HepG2 (cell line): Measurements from ENCODE around the gene PEX11G. TPM values are rescaled to one million over a fixed set of nuclear protein-coding genes. Genes with fewer than 3 reads are reported as not detected.

ENCODE experiments used
- ATAC-seq: fragments of 200-7000 bp; cut with Tn5 transposase; 3 replicates; pipeline ENCODE4 v1.9.1; 2020; ENCODE audit warnings: mild to moderate bottlenecking, moderate library complexity
- BruUV-seq: library from RNA; stranded (reverse); fragments of 400-500 nt; replicated peaks from 2 replicates; lab custom pipeline; 2021; lab: Mats Ljungman, UMichigan
- CTCF ChIA-PET: fragments of 300-600 bp; formaldehyde crosslinking; extraction: SDS; loops from one replicate; lab custom pipeline; 2021; ENCODE audit warnings: low total read pairs, inconsistent platforms, low intra/inter-chr PET ratio; lab: Yijun Ruan, JAX
- POLR2A ChIA-PET: fragments of 350-600 bp; sonication (Branson Sonifier 250); formaldehyde crosslinking; loops from one replicate; lab custom pipeline; 2020; ENCODE audit warnings: antibody characterized with exemption, inconsistent platforms; lab: Yijun Ruan, JAX
- DNase-seq: peaks from one replicate; pipeline ENCODE4 v3.0.0-alpha.2; 2015; ENCODE audit warnings: low spot score
- FAIRE-seq: peaks from 3 replicates; lab custom pipeline; 2011; peaks lifted over from hg19 to GRCh38; lab: Jason Lieb, UNC
- H2AFZ ChIP-seq: one replicate; pipeline ENCODE4 v1.6.1; 2011; ENCODE audit warnings: low read length, inconsistent platforms
- H3K27ac ChIP-seq: fragments of 300-600 bp; 3 replicates; pipeline ENCODE4 v1.8.0; 2011; ENCODE audit warnings: mixed run types, mild to moderate bottlenecking, mixed read lengths, low read length, inconsistent platforms; ENCODE audit not compliant: insufficient read depth; ENCODE audit errors: extremely low read length
- H3K27me3 ChIP-seq, 2 experiments: fragments of 200-600 bp in 1 of 2; 2 replicates in 1 of 2; 3 replicates in 1 of 2; pipeline versions ENCODE4 v1.6.0 to v1.8.0; 2011; ENCODE audit warnings: low read length in 2 of 2, mild to moderate bottlenecking in 2 of 2, moderate library complexity in 2 of 2, inconsistent platforms in 1 of 2; ENCODE audit not compliant: insufficient read depth in 2 of 2, control insufficient read depth in 1 of 2
- H3K36me3 ChIP-seq, 2 experiments: fragments of 200-600 bp in 1 of 2; replicated peaks in 1 of 2; 2 replicates in 1 of 2; 3 replicates in 1 of 2; pipeline versions ENCODE4 v1.5.1 to v1.8.0; 2011; ENCODE audit warnings: low read length in 2 of 2, inconsistent platforms in 1 of 2; ENCODE audit not compliant: insufficient read depth in 2 of 2, control insufficient read depth in 1 of 2
- H3K4me1 ChIP-seq: 2 replicates; pipeline ENCODE4 v1.5.1; 2012; ENCODE audit warnings: low read length, inconsistent platforms; ENCODE audit not compliant: insufficient read depth
- H3K4me2 ChIP-seq: 2 replicates; pipeline ENCODE4 v1.6.0; 2011; ENCODE audit warnings: low read depth, low read length, inconsistent platforms
- H3K4me3 ChIP-seq, 3 experiments: fragments of 200-600 bp in 1 of 3; sonication (generic), shearing (Covaris generic) in 1 of 3; replicated peaks in 1 of 3; 2 replicates each; pipeline ENCODE4 v1.5.1; 2011 to 2016; ENCODE audit warnings: low read length in 3 of 3, inconsistent platforms in 2 of 3, low read depth in 2 of 3, mild to moderate bottlenecking in 2 of 3, control low read depth in 1 of 3, mixed read lengths in 1 of 3; ENCODE audit not compliant: insufficient read depth in 1 of 3
- H3K79me2 ChIP-seq: one replicate; pipeline ENCODE4 v1.6.1; 2011; ENCODE audit warnings: low read length, inconsistent platforms; ENCODE audit not compliant: insufficient read depth
- H3K9ac ChIP-seq: 2 replicates; pipeline ENCODE4 v1.6.0; 2011; ENCODE audit warnings: mild to moderate bottlenecking, low read depth, low read length, inconsistent platforms; ENCODE audit not compliant: insufficient read depth
- H3K9me3 ChIP-seq: 2 replicates; pipeline ENCODE4 v1.5.1; 2012; ENCODE audit warnings: mild to moderate bottlenecking, low read length
- H4K20me1 ChIP-seq: 2 replicates; pipeline ENCODE4 v1.6.0; 2011; ENCODE audit warnings: inconsistent platforms, mild to moderate bottlenecking, low read length, moderate library complexity; ENCODE audit not compliant: insufficient read depth
- CCAR2 ChIP-seq: fragments of 200-400 bp; formaldehyde crosslinking; optimal IDR thresholded peaks from 2 replicates; pipeline ENCODE3; 2018; ENCODE audit warnings: low read depth, mild to moderate bottlenecking, low read length, moderate library complexity
- CCDC6 ChIP-seq: sonication (generic); formaldehyde crosslinking; IDR thresholded peaks from 2 replicates; pipeline ENCODE4 v1.8.1; 2022; ENCODE audit warnings: mild to moderate bottlenecking, missing genetic modification reagents, moderate library complexity
- ELF1 ChIP-seq: sonication (generic); formaldehyde crosslinking; IDR thresholded peaks from 2 replicates; pipeline ENCODE4 v1.4.0; 2020; ENCODE audit warnings: missing genetic modification reagents
- FIP1L1 ChIP-seq: fragments of 200-400 bp; formaldehyde crosslinking; IDR thresholded peaks from 2 replicates; pipeline ENCODE4 v1.6.1; 2018; ENCODE audit warnings: low read depth, mild to moderate bottlenecking, low read length, moderate library complexity, borderline replicate concordance; ENCODE audit not compliant: insufficient read depth
- FOXK2 ChIP-seq: fragments of 450-650 bp; IDR thresholded peaks from 2 replicates; pipeline ENCODE4 v1.6.1; 2016
- JDP2 ChIP-seq: sonication (generic); formaldehyde crosslinking; IDR thresholded peaks from 2 replicates; pipeline ENCODE4 v1.8.1; 2022; ENCODE audit warnings: missing genetic modification reagents, borderline replicate concordance
- MED1 ChIP-seq: sonication (generic); formaldehyde crosslinking; IDR thresholded peaks from 2 replicates; pipeline ENCODE4 v1.4.0; 2020; ENCODE audit warnings: missing genetic modification reagents
- MYC ChIP-seq: sonication (generic); formaldehyde crosslinking; IDR thresholded peaks from 2 replicates; pipeline ENCODE4 v1.9.0; 2021; ENCODE audit warnings: missing genetic modification reagents, borderline replicate concordance
- NR0B2 ChIP-seq: sonication (generic); formaldehyde crosslinking; IDR thresholded peaks from 2 replicates; pipeline ENCODE4 v1.4.0; 2020; ENCODE audit warnings: mild to moderate bottlenecking, missing genetic modification reagents
- SMAD3 ChIP-seq: sonication (generic); formaldehyde crosslinking; IDR thresholded peaks from 2 replicates; pipeline ENCODE4 v1.4.0; 2020; ENCODE audit warnings: missing genetic modification reagents
- ZNF160 ChIP-seq: sonication (generic); formaldehyde crosslinking; IDR thresholded peaks from 2 replicates; pipeline ENCODE4 v1.8.0; 2022; ENCODE audit warnings: mild to moderate bottlenecking, inconsistent platforms, missing genetic modification reagents
- ZNF407 ChIP-seq: sonication (generic); formaldehyde crosslinking; IDR thresholded peaks from one replicate; pipeline ENCODE4 v1.5.1; 2020; ENCODE audit warnings: mild to moderate bottlenecking, missing genetic modification reagents; ENCODE audit errors: not compliant biosample characterization
- ZNF766 ChIP-seq: sonication (generic); formaldehyde crosslinking; IDR thresholded peaks from 2 replicates; pipeline ENCODE4 v1.5.0; 2020; ENCODE audit warnings: missing genetic modification reagents, borderline replicate concordance
- ZNF891 ChIP-seq: sonication (generic); formaldehyde crosslinking; IDR thresholded peaks from 2 replicates; pipeline ENCODE4 v1.5.0; 2020; ENCODE audit warnings: mild to moderate bottlenecking, missing genetic modification reagents
- ZSCAN20 ChIP-seq: sonication (generic); formaldehyde crosslinking; IDR thresholded peaks from 2 replicates; pipeline ENCODE4 v1.4.0; 2020; ENCODE audit warnings: missing genetic modification reagents, mild to moderate bottlenecking, borderline replicate concordance
- whole genome bisulfite sequencing: methylation state at CpG from one replicate; pipeline ENCODE4 v1.1.6; 2017; ENCODE audit warnings: low lambda C conversion rate; 5-methylcytosine and 5-hydroxymethylcytosine counted together
- in situ Hi-C: cut with HindIII; loops from 2 replicates; pipeline ENCODE4 v1.10.0; 2017; ENCODE audit warnings: low pct_unique_long_range_greater_than_20kb; ENCODE audit not compliant: extremely low pct_ligation_motif_present
- intact Hi-C: fragments of 100-400 bp; cut with micrococcal nuclease; formaldehyde crosslinking; loops from one replicate; pipeline ENCODE4 v1.10.0; 2022; ENCODE audit not compliant: unreplicated experiment
- polyA plus RNA-seq, 8 experiments: library from polyadenylated mRNA; depleted of rRNA in 3 of 8; stranded (reverse) in 7 of 8; unstranded in 1 of 8; fragments of >200 nt; fragmentation: Illumina TruSeq in 4 of 8; extraction: Trizol in 4 of 8; gene quantifications; 2 replicates each; pipeline versions ENCODE4 v1.2.1 to v1.2.3, GENCODE V29; 2011 to 2016; ENCODE audit warnings: low read depth in 4 of 8, missing spikeins in 1 of 8, mixed read lengths in 1 of 8; ENCODE audit not compliant: insufficient read depth in 1 of 8
- total RNA-seq, 5 experiments: library from RNA; depleted of rRNA; stranded (reverse); fragments of >200 nt; fragmentation: Illumina TruSeq; extraction: Trizol; gene quantifications; 2 replicates each; pipeline ENCODE4 v1.2.3, GENCODE V29; 2016; ENCODE audit warnings: low read depth in 1 of 5

Gene PEX11G
- total and polyA plus RNA-seq, 2 of the 13 experiments (the other 11 are each of a cell fraction or from before 2014, with no cell fraction given) = not detected

- no peaks in the 10 kb centered on the region for H4K20me1 ChIP-seq
- H3K27ac ChIP-seq = no peak overlapping the region
- DNase-seq (no peak), FAIRE-seq (no peak), ATAC-seq (no peak)
- H3K79me2 ChIP-seq = no peaks in the 10 kb centered on the region
- H3K27me3 ChIP-seq = no peaks in the 10 kb centered on the region
- ChIA-PET POLR2A (no interaction called here), CTCF (no interaction called here)
- H3K4me1 ChIP-seq = no peaks in the 10 kb centered on the region
- in situ Hi-C loops (no loop called here), intact Hi-C loops (no loop called here)
- no peak overlapping the region for H3K9ac ChIP-seq
- H3K4me3 ChIP-seq = no peak overlapping the region
- H3K9me3 ChIP-seq = no peaks in the 10 kb centered on the region
- peaks cover 13 to 29% of the 10 kb centered on the region in 2 experiments; a peak in 4 of 5 replicates for H3K36me3 ChIP-seq
- H2AFZ ChIP-seq = no peak overlapping the region
- no peak overlapping the region for H3K4me2 ChIP-seq
- BruUV-seq = no TSS peak
- TF ChIP-seq ELF1 (CRISPR knock-in tag) (no peak), FIP1L1 (no peak), MYC (no peak), ZNF766 (CRISPR knock-in tag) (no peak), FOXK2 (no peak), ZNF160 (no peak), NR0B2 (CRISPR knock-in tag) (no peak), ZNF407 (CRISPR knock-in tag) (no peak), ZNF891 (CRISPR knock-in tag) (no peak), SMAD3 (CRISPR knock-in tag) (no peak), JDP2 (CRISPR knock-in tag) (no peak), MED1 (CRISPR knock-in tag) (no peak), CCDC6 (no peak), CCAR2 (no peak), ZSCAN20 (CRISPR knock-in tag) (no peak)
- 95% methylated on average over 9 of the region's 9 CpGs for WGBS
These were observed 46.4 kb downstream of the PEX11G start for GRCh38 chr19:7442423-7442822.
